GM12873 (cell line): Measurements from ENCODE around the gene NUP42.

Experiments
- CTCF ChIP-seq: IDR thresholded peaks from 2 replicates; pipeline ENCODE4 v1.5.1; 2012; ENCODE audit warnings: low read depth, mild to moderate bottlenecking, moderate library complexity, low read length, control low read depth; ENCODE audit not compliant: insufficient read depth; ENCODE audit errors: missing control alignments

NUP42 gene

DNA sequence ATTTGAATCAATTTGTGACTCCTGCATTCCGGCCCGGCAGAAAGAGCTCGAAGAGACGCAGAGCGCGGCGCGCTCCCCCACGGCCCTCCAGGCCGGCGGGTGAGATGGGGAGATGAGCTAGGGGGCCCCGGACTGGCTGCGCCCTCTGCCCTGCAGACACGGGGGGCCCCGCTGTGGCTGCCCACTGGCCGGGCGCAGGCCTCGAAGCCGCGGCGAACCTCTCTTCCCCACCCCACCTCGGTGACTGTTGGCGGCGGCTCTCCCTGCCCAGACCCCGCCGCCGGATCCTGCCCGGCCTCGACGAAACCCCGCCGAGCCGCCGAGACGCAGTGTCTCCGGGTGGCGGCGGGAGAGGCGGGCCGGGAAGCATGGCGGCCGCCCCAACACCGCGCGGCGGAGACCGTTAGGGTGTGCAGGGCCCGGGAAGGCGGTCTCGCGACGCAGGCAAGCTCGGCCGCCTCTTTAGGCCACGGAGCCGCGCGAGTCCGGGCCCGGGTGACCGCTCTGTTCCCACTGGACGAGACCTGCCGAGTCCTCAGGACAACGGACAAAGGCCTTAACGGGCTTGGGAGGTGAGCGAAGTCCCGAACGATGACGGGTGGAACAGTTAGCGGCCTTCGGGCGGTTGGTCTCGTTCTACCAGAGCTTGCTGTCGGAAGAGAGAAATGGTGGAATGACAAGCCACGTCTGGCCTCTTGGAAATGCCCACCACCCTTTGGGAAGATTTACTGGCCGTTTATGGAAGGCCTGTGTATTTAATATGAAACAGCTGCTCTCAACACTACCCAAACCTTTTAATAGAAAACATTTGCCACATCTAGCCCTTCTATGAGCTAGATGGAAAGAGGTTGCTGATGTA lies 24.3 kb downstream of the NUP42 start:
- no peak for TF ChIP-seq CTCF

- TF ChIP-seq CTCF: no peak
Measured at GRCh38 chr7:23207021-23207420, 25.2 kb downstream of the NUP42 start.

GRCh38 chr7:23207884-23208283 lies 26.0 kb downstream of the NUP42 start:
- no peak for TF ChIP-seq CTCF

- TF ChIP-seq CTCF: no peak
Measured at GRCh38 chr7:23208316-23208715, 26.5 kb downstream of the NUP42 start.

DNA sequence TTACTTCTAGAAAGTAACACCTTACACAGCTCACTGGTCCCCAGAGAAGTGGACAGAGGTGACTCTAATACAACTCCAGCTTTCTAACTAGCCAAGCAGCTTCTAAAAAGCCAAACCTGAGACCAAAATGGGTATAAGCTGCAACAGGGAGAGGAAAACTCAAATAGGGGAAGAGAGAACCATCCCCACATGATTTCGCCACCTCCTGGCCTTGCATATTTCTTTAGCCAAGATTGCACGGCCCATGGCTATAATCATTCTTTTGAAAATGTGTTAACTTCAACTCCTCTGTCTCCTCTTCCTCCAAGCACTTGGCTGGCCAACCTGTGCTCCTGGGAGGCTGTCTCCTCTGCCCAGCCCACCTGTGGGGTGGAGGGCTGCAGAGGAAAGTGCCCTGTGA lies 28.7 kb downstream of the NUP42 start:
- TF ChIP-seq CTCF: no peak

DNA sequence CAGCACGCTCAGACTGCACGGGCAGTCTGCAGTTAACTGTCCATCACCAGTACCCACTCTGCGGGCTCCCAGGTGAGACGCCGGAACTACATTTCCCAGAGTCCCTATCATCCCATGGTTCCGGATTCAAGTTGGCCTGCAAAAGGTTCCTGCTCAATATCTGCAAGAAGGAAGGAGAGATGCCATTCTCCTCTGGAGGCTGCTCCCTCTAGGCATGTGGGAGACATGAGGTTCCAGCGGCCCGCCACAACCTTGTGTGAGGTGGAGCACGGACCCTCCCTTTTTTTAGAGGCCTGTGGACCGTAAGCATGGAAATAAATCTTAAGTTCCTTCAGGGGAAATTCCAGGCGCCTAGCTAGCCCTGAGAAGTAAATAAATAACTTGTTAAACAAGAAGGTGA lies 29.7 kb downstream of the NUP42 start:
- TF ChIP-seq CTCF: no peak

DNA sequence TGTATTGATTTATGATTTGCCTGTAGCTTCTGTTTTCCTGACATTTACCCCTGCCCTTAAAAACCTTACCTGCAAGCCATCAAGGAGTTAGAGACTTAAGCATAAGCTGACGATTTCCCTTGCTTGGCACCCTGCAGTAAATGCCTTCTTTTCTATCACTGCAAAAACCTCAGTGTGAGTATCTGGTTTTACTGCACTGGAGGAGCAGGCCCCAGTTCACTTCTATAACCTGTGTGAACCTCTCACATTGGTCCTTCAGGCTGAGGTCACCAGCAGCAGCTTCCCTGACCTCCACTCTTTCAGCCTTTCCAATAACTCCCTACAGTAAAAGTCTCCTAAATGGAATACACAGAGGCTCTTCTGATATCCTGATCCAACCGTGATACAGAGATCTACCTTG lies 30.5 kb downstream of the NUP42 start:
- TF ChIP-seq CTCF: no peak
